ENCODE measurements around the gene TNP2.

TNP2 gene

GRCh38 chr16:11277607-11278337 is 8.6 kb upstream of the TNP2 start:
- no peak for FAIRE-seq
- DNase-seq (ENCODE audit: low spot score) = no peak

- DNase-seq (ENCODE audit: low spot score) (no peak), FAIRE-seq (no peak)
These were observed 7.9 kb upstream of the TNP2 start for GRCh38 chr16:11276896-11277593.

GRCh38 chr16:11276143-11276895 is 7.2 kb upstream of the TNP2 start, which contains the start of gene PRM2:
TSS of gene PRM2 (minus strand) at chr16:11276480. CDS start at chr16:11276370, 110 bp downstream.
- FAIRE-seq (no peak), DNase-seq (ENCODE audit: low spot score) (no peak)

GRCh38 chr16:11274964-11275363 is 5.8 kb upstream of the TNP2 start:
- FAIRE-seq (peak; percentile 55), DNase-seq (ENCODE audit: low spot score) (no peak)

- no peak for FAIRE-seq
- peak; percentile 84 for DNase-seq (ENCODE audit: low spot score)
These were observed 4.7 kb upstream of the TNP2 start for GRCh38 chr16:11273721-11274324.

- DNase-seq (ENCODE audit: low spot score) (peak; percentile 82), FAIRE-seq (peak; percentile 96)
These were observed 4.0 kb upstream of the TNP2 start, which contains the start of gene PRM3 for GRCh38 chr16:11272921-11273720. TSS of gene PRM3 (minus strand) at chr16:11273629. CDS start at chr16:11273595, 34 bp downstream.

GRCh38 chr16:11272484-11272883 is 3.4 kb upstream of the TNP2 start:
- no peak for DNase-seq (ENCODE audit: low spot score)
- no peak for FAIRE-seq

GRCh38 chr16:11271610-11272009 is 2.5 kb upstream of the TNP2 start:
- FAIRE-seq (no peak), DNase-seq (ENCODE audit: low spot score) (no peak)

GRCh38 chr16:11270602-11271162 is 1.6 kb upstream of the TNP2 start:
- FAIRE-seq = no peak
- DNase-seq (ENCODE audit: low spot score) = no peak

- FAIRE-seq = no peak
- DNase-seq (ENCODE audit: low spot score) = no peak
These were observed 4.0 kb downstream of the TNP2 start for GRCh38 chr16:11265124-11265523.

- FAIRE-seq (no peak), DNase-seq (ENCODE audit: low spot score) (no peak)
These were observed 4.8 kb downstream of the TNP2 start for GRCh38 chr16:11264155-11264832.

GRCh38 chr16:11263737-11264136 is 5.4 kb downstream of the TNP2 start:
- DNase-seq (ENCODE audit: low spot score) (no peak), FAIRE-seq (no peak)

- no peak for FAIRE-seq
- DNase-seq (ENCODE audit: low spot score) = no peak
These were observed 6.2 kb downstream of the TNP2 start for GRCh38 chr16:11262915-11263314.

- FAIRE-seq = no peak
These were observed 8.5 kb downstream of the TNP2 start for GRCh38 chr16:11260596-11260966.

GRCh38 chr16:11259655-11260595 is 9.2 kb downstream of the TNP2 start:
- FAIRE-seq (no peak), DNase-seq (ENCODE audit: low spot score) (no peak)

More at GRCh38 chr16:11260596-11260966, 8.5 kb downstream of the TNP2 start:
- DNase-seq (ENCODE audit: low spot score) = no peak

GRCh38 chr16:11258553-11259492 is 10.3 kb downstream of the TNP2 start:
- DNase-seq (ENCODE audit: low spot score) (no peak), FAIRE-seq (no peak)

- FAIRE-seq (no peak), DNase-seq (ENCODE audit: low spot score) (peak; percentile 85)
These were observed 11.8 kb downstream of the TNP2 start for GRCh38 chr16:11257131-11257938.
